K562 (cell line): ENCODE data around the gene SHC1.

ENCODE experiments used
- CTCF ChIP-seq, 3 experiments: IDR thresholded peaks in 2 of 3; conservative IDR thresholded peaks in 1 of 3; 2 replicates each; pipeline ENCODE4 v1.5.1; 2011 to 2012; ENCODE audit warnings: low read length in 3 of 3, mild to moderate bottlenecking in 3 of 3, control low read depth in 2 of 3, improper control_type of control experiment in 1 of 3, inconsistent platforms in 1 of 3, low read depth in 1 of 3, mixed read lengths in 1 of 3, moderate library complexity in 1 of 3; ENCODE audit not compliant: insufficient read depth in 2 of 3
- NEUROD1 ChIP-seq: fragments of 150-350 bp; IDR thresholded peaks from 2 replicates; pipeline ENCODE4 v1.6.1; 2014; ENCODE audit warnings: borderline replicate concordance, low read length, low read depth; ENCODE audit not compliant: partially characterized antibody
- ZC3H11A ChIP-seq: IDR thresholded peaks from 2 replicates; pipeline ENCODE4 v1.6.1; 2012; ENCODE audit warnings: low read depth, low read length, improper control_type of control experiment
- ZZZ3 ChIP-seq: fragments of 450-650 bp; IDR thresholded peaks from 2 replicates; pipeline ENCODE4 v1.6.1; 2016; ENCODE audit warnings: antibody characterized with exemption, mild to moderate bottlenecking, moderate library complexity
- TF ChIP-seq, protein P1 (sequence below): fragments of 250-450 bp; sonication (Bioruptor Pico); IDR thresholded peaks from 2 replicates; pipeline ENCODE4 v1.5.0; 2021; ENCODE audit warnings: mild to moderate bottlenecking, moderate library complexity

GRCh38 chr1:154912755-154913154 lies 57.8 kb downstream of the SHC1 start:
- TF ChIP-seq CTCF (IDR thresholded peaks at IDR 0.05 in 2 of 3, conservative IDR thresholded peaks at IDR 0.05 in 1 of 3; ENCODE audit: insufficient read depth in 2 of 3, low read depth in 1 of 3, low read length in 3 of 3) (no peak; a peak in 1 of 6 replicates), ZZZ3 (no peak), ZC3H11A (no peak), NEUROD1 (no peak)
- TF ChIP-seq, protein P1, sequence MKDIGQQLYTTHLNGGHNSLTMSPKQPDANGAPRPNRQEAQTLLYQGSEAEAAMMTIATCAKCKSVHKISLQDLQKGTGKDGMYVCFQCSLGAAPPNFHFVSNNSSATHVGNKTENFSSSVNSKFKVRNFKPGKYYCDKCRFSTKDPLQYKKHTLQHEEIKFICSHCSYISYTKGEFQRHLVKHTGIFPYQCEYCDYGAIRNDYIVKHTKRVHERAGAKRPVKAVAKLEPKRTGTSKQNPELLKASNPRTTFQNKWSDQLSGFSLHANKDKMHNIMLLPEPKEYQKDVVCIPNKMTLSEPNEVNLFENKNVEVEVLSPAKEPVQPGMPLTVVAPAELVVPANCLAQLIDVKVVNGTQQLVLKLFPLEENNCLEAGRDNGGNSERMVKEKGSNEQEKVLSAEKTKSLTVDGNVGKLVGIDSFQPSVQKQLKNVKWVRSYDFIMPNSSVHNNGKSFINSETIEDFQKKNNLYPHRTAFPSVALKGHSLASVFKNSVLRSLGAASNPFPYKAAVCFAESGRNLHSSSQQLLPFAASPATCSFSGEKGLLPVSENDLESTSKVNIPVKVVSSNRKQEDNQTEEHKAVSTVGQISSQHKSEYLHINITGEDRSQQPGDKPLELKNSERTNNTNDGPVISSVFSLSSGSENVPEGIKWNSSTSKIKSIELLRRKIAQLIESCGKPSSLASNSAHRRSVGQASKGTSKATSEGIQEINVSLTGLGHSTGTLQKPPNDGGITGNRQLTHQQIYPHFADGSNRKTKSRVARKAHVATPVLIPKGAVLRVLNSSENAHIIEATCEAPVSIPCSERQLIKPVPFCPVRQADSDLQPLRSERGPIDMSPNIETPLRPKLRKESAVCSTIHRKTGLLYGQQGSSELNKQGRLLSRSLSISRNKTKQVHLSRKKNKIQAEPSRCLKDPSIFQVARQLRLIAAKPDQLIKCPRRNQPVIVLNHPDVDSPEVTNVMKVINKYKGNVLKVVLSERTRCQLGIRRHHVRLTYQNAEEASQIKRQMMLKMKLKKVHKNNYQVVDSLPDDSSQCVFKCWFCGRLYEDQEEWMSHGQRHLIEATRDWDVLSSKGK (CRISPR knock-in tag) = no peak
